ENCODE results near the gene SURF6.

SURF6 gene

GRCh38 chr9:133362359-133363044 lies 26.5 kb upstream of the SURF6 start:
- CTCF ChIA-PET = no interaction called here
- POLR2A ChIA-PET = interaction anchor here (1.5 to 1.9 kb wide), 2 partner anchors 13 to 15 kb away, joined by 4 read pairs; partner anchors contain the start of genes MED22 and RPL7A
- TF ChIP-seq ELF4 (IDR thresholded peaks at IDR 0.05) (no peak), TARDBP (IDR thresholded peaks at IDR 0.05) (no peak), FOXA1 (IDR thresholded peaks at IDR 0.05) (no peak), ARNT (IDR thresholded peaks at IDR 0.05) (no peak), CTBP1 (IDR thresholded peaks at IDR 0.05; ENCODE audit: borderline replicate concordance) (no peak), PKNOX1 (IDR thresholded peaks at IDR 0.05) (no peak), SP1 (IDR thresholded peaks at IDR 0.05) (no peak), BHLHE40 (IDR thresholded peaks at IDR 0.05; ENCODE audit: borderline replicate concordance) (no peak), LEF1 (IDR thresholded peaks at IDR 0.05; ENCODE audit: borderline replicate concordance) (no peak)
- no peak for DNase-seq (ENCODE audit: extremely low spot score)

DNA sequence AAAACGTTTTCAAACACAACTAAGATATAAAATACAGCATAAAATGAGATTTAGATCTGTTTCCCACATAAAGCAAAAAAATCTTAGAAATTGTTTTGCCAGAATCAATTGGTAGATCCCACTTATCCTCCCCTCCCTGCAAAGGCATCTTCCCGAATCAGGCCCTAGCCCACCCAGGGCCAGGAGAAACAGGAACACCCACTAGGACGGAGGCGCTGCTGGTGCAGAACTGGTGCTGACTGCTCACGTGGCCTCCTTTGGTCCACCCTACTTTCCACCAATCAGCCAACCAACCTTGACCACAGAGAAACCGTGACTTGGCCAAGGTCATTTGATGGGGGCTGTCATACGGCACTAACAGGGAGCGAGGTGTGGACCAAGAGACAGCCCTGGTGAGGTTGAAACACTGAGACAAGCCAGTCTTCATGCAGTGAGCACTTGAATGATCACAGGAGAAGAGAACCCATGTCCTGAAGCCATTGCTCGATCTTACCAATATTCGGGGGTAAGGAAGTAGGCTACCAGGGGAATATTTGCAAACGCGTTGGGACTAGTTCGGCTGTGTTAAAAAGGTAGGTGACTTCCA lies 25.6 kb upstream of the SURF6 start:
- ChIA-PET POLR2A (no interaction called here), CTCF (no interaction called here)
- DNase-seq (ENCODE audit: extremely low spot score) = no peak
- TF ChIP-seq L3MBTL2 (conservative IDR thresholded peaks at IDR 0.05) (no peak), SUZ12 (IDR thresholded peaks at IDR 0.05) (no peak), FOXM1 (IDR thresholded peaks at IDR 0.05; ENCODE audit: borderline replicate concordance) (no peak), NFRKB (IDR thresholded peaks at IDR 0.05) (no peak), ZNF384 (IDR thresholded peaks at IDR 0.05) (no peak), LEF1 (IDR thresholded peaks at IDR 0.05; ENCODE audit: borderline replicate concordance) (no peak), SP1 (IDR thresholded peaks at IDR 0.05) (no peak), FOXK2 (IDR thresholded peaks at IDR 0.05) (no peak), ARNT (IDR thresholded peaks at IDR 0.05) (no peak), HDGF (IDR thresholded peaks at IDR 0.05; ENCODE audit: borderline replicate concordance) (no peak), TARDBP (IDR thresholded peaks at IDR 0.05) (no peak), ELF4 (IDR thresholded peaks at IDR 0.05) (no peak), FOXA1 (IDR thresholded peaks at IDR 0.05) (no peak), BHLHE40 (IDR thresholded peaks at IDR 0.05; ENCODE audit: borderline replicate concordance) (no peak), PKNOX1 (IDR thresholded peaks at IDR 0.05) (no peak), CTBP1 (IDR thresholded peaks at IDR 0.05; ENCODE audit: borderline replicate concordance) (no peak)

GRCh38 chr9:133360400-133361393 lies 24.7 kb upstream of the SURF6 start:
- no peak for DNase-seq (ENCODE audit: extremely low spot score)
- TF ChIP-seq CTBP1 (IDR thresholded peaks at IDR 0.05; ENCODE audit: borderline replicate concordance) (no peak), FOXK2 (IDR thresholded peaks at IDR 0.05) (no peak), FOXA1 (IDR thresholded peaks at IDR 0.05) (no peak), PKNOX1 (IDR thresholded peaks at IDR 0.05) (no peak), TARDBP (IDR thresholded peaks at IDR 0.05) (no peak), SP1 (IDR thresholded peaks at IDR 0.05) (no peak), SUZ12 (IDR thresholded peaks at IDR 0.05) (no peak)
- ChIA-PET POLR2A (interaction anchor here (0.8 to 1.8 kb wide), 3 partner anchors 9 to 14 kb away, joined by 3 to 7 read pairs (median 4); partner anchors contain the start of genes MED22 and RPL7A), CTCF (no interaction called here)

DNA sequence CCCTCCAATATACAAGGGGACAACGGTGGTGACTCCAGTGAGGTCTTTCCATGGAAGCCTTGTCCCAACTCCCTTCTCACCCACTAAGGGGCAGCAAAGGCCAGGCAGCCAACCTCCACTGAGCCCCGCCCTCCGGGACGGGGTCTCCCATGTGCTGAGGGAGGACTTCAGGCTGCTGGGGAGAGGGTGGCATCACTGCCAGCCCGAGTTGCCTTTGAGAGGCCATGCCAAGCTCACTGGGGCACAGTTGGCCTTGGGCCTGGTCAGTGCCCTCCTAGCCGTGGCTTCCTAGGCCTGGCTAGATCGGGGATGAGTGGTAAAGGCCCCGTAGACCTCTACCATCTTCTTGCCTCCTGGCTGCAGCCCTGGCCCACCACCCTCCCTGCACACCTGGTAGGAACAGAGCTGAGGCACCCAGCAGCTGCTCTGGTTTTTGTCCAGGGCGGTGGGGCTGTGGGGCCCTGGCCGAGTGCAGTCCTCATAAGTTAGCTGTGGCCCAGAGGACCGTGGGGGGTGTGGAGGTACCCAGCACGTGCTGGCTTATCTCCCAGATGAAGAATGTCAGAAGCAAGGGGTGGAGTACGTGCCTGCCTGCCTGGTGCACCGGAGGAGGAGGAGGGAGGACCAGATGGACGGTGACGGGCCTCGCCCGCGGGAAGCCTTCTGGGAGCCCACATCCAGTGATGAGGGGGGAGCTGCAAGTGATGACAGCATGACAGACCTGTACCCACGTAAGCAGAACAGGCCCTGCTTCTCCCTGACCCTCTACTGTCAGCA lies 23.6 kb upstream of the SURF6 start:
- POLR2A ChIA-PET = interaction anchor here (0.8 to 1.8 kb wide), 4 partner anchors 9 to 15 kb away, joined by 3 to 7 read pairs (median 4); partner anchors contain the start of genes MED22 and RPL7A
- CTCF ChIA-PET = interaction anchor here (0.7 kb wide), 1 partner anchor 25 kb away, joined by 6 read pairs; no protein-coding TSS in a partner anchor
- TF ChIP-seq NFRKB (IDR thresholded peaks at IDR 0.05) (no peak), ARNT (IDR thresholded peaks at IDR 0.05) (no peak)
- DNase-seq (ENCODE audit: extremely low spot score) = peak; percentile 57

GRCh38 chr9:133357656-133358055 lies 21.7 kb upstream of the SURF6 start:
- no peak for TF ChIP-seq PKNOX1 (IDR thresholded peaks at IDR 0.05)

More at GRCh38 chr9:133357656-133358055, 21.7 kb upstream of the SURF6 start:
- ChIA-PET CTCF (interaction anchor here (1.0 kb wide), 1 partner anchor 47 kb away, joined by 3 read pairs; no protein-coding TSS in a partner anchor), POLR2A (interaction anchor here (1.1 to 3.0 kb wide), 3 partner anchors 10 to 17 kb away, joined by 7 to 20 read pairs (median 12); partner anchors contain the start of genes MED22 and RPL7A)
- DNase-seq (ENCODE audit: extremely low spot score) = no peak

All from HEK293T (cell line).